Astrocyte (in vitro differentiated cells and primary cell): Measurements from ENCODE around the gene PLPPR5. TPM values are rescaled to one million over a fixed set of nuclear protein-coding genes. Genes with fewer than 3 reads are reported as not detected.

ENCODE experiments used
- DNase-seq: peaks from one replicate; pipeline ENCODE4 v3.0.0-alpha.2; 2010; ENCODE audit warnings: low read depth
- FAIRE-seq: peaks from 2 replicates; lab custom pipeline; 2011; peaks lifted over from hg19 to GRCh38; lab: Jason Lieb, UNC
- H2AFZ ChIP-seq: 2 replicates; pipeline ENCODE4 v1.6.0; 2012; ENCODE audit warnings: low read depth, low read length, inconsistent platforms
- H3K27ac ChIP-seq: 2 replicates; pipeline ENCODE4 v1.5.1; 2011; ENCODE audit warnings: low read depth, low read length, inconsistent platforms
- H3K27me3 ChIP-seq: 2 replicates; pipeline ENCODE4 v1.6.0; 2011; ENCODE audit warnings: low read length, inconsistent platforms; ENCODE audit not compliant: insufficient read depth
- H3K36me3 ChIP-seq: 2 replicates; pipeline ENCODE4 v1.5.1; 2011; ENCODE audit warnings: low read length, inconsistent platforms; ENCODE audit not compliant: insufficient read depth
- H3K4me1 ChIP-seq: 2 replicates; pipeline ENCODE4 v1.5.1; 2011; ENCODE audit warnings: low read length, inconsistent platforms; ENCODE audit not compliant: insufficient read depth
- H3K4me2 ChIP-seq: 2 replicates; pipeline ENCODE4 v1.6.0; 2012; ENCODE audit warnings: low read length, inconsistent platforms
- H3K4me3 ChIP-seq: 2 replicates; pipeline ENCODE4 v1.5.1; 2011; ENCODE audit warnings: low read depth, mild to moderate bottlenecking, low read length, inconsistent platforms; ENCODE audit not compliant: insufficient read depth
- H3K79me2 ChIP-seq: 2 replicates; pipeline ENCODE4 v1.6.0; 2012; ENCODE audit warnings: mild to moderate bottlenecking, low read length, inconsistent platforms; ENCODE audit not compliant: insufficient read depth
- H3K9ac ChIP-seq: 2 replicates; pipeline ENCODE4 v1.6.0; 2012; ENCODE audit warnings: mild to moderate bottlenecking, low read length, inconsistent platforms
- H3K9me3 ChIP-seq: 2 replicates; pipeline ENCODE4 v1.5.1; 2012; ENCODE audit warnings: low read depth, mild to moderate bottlenecking, low read length, inconsistent platforms; ENCODE audit not compliant: insufficient read depth
- H4K20me1 ChIP-seq: 2 replicates; pipeline ENCODE4 v1.6.0; 2012; ENCODE audit warnings: low read length, inconsistent platforms; ENCODE audit not compliant: insufficient read depth
- H3K27ac Mint-ChIP-seq: one replicate; pipeline ENCODE4 v1.8.0; 2021; ENCODE audit warnings: mild to moderate bottlenecking, mixed read lengths; ENCODE audit not compliant: unreplicated experiment
- H3K27me3 Mint-ChIP-seq: one replicate; pipeline ENCODE4 v1.8.0; 2021; ENCODE audit warnings: low read depth, mixed read lengths; ENCODE audit not compliant: unreplicated experiment
- H3K36me3 Mint-ChIP-seq: one replicate; pipeline ENCODE4 v1.8.0; 2021; ENCODE audit warnings: low read depth, mixed read lengths; ENCODE audit not compliant: unreplicated experiment
- H3K4me1 Mint-ChIP-seq: one replicate; pipeline ENCODE4 v1.8.0; 2021; ENCODE audit warnings: low read depth, mixed read lengths; ENCODE audit not compliant: unreplicated experiment
- H3K4me3 Mint-ChIP-seq: one replicate; pipeline ENCODE4 v1.8.0; 2021; ENCODE audit warnings: mild to moderate bottlenecking, moderate library complexity, mixed read lengths; ENCODE audit not compliant: unreplicated experiment
- H3K9me3 Mint-ChIP-seq: one replicate; pipeline ENCODE4 v1.8.0; 2021; ENCODE audit warnings: mild to moderate bottlenecking, mixed read lengths; ENCODE audit not compliant: unreplicated experiment
- CTCF ChIP-seq: IDR thresholded peaks from 2 replicates; pipeline ENCODE4 v1.5.1; 2011; ENCODE audit warnings: low read depth, mild to moderate bottlenecking, inconsistent platforms, low read length, moderate library complexity; ENCODE audit not compliant: insufficient read depth
- EZH2 ChIP-seq: IDR thresholded peaks from 2 replicates; pipeline ENCODE4 v1.6.1; 2012; ENCODE audit warnings: mild to moderate bottlenecking, low read length, inconsistent platforms; ENCODE audit not compliant: insufficient read depth
- total RNA-seq: library from RNA; stranded (reverse); gene quantifications from 2 replicates; pipeline ENCODE4 v1.2.1, GENCODE V29; 2021

Gene PLPPR5
- total RNA-seq, 1 donor from 2014 or later = 0.09 TPM

DNA sequence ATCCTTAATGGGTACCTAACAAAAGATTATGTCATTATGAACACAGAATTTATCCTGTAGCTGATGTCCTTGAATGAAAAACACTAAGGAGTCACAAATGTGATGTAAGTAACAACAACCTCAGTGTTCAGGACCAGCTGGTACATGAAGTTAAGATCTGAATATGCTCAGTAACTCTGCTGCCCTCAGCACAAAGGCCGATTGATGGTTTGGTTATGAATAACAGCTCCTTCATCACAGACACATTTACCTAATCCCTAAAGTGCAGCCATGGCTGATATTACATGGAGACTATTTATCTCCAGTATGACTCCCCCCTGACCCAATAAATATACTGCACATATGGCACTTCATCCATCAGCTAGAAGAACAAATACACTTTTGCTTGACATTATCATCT, 75.2 kb downstream of the PLPPR5 start:
- TF ChIP-seq EZH2 (no peak), CTCF (no peak)
- no peaks in the 10 kb centered on the region for H3K9me3 ChIP-seq
- no peak overlapping the region for H3K27ac ChIP-seq
- no peaks in the 10 kb centered on the region for H3K36me3 ChIP-seq
- H2AFZ ChIP-seq = no peak overlapping the region
- no peaks in the 10 kb centered on the region for H4K20me1 ChIP-seq
- Mint-ChIP-seq H3K4me1 (peaks cover 3% of the 10 kb centered on the region), H3K36me3 (no peaks in the 10 kb centered on the region), H3K9me3 (no peaks in the 10 kb centered on the region), H3K4me3 (no peak overlapping the region), H3K27me3 (peaks cover 5% of the 10 kb centered on the region), H3K27ac (no peak overlapping the region)
- no peaks in the 10 kb centered on the region for H3K79me2 ChIP-seq
- H3K9ac ChIP-seq = no peak overlapping the region
- FAIRE-seq (no peak), DNase-seq (no peak)
- H3K4me1 ChIP-seq = no peaks in the 10 kb centered on the region
- H3K27me3 ChIP-seq = no peaks in the 10 kb centered on the region
- H3K4me2 ChIP-seq = no peak overlapping the region
- H3K4me3 ChIP-seq = no peak overlapping the region

DNA sequence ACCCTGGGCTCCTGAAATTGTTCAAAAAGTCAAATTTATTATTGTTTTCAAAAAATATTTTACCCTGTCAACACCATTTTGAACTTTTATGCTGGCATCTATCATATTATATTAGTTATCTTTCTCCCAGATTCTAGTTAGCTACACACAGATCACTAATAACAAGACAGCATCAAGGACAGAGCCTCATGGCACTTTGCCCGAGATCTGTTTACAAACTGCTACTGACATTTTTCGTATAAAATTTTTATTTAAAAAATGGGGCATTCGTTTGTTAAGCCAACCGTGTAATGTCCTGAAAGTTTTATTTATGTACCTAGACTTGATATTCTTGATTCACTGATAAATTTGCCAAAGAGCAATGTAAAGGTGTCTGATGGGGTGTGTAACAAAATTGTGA, 78.1 kb downstream of the PLPPR5 start:
- H3K9ac ChIP-seq = no peak overlapping the region
- no peaks in the 10 kb centered on the region for H3K4me1 ChIP-seq
- H3K9me3 ChIP-seq = no peaks in the 10 kb centered on the region
- no peak overlapping the region for H3K27ac Mint-ChIP-seq
- H3K36me3 Mint-ChIP-seq = no peaks in the 10 kb centered on the region
- H3K4me1 Mint-ChIP-seq = peaks cover 3% of the 10 kb centered on the region
- DNase-seq (no peak), FAIRE-seq (no peak)
- no peaks in the 10 kb centered on the region for H3K9me3 Mint-ChIP-seq
- H3K79me2 ChIP-seq = no peaks in the 10 kb centered on the region
- H3K4me2 ChIP-seq = no peak overlapping the region
- no peaks in the 10 kb centered on the region for H3K27me3 Mint-ChIP-seq
- no peak overlapping the region for H3K27ac ChIP-seq
- H3K4me3 Mint-ChIP-seq = no peak overlapping the region
- no peaks in the 10 kb centered on the region for H3K36me3 ChIP-seq
- H3K4me3 ChIP-seq = no peak overlapping the region
- no peak for TF ChIP-seq CTCF
- TF ChIP-seq EZH2 = no peak
- H4K20me1 ChIP-seq = no peaks in the 10 kb centered on the region
- no peaks in the 10 kb centered on the region for H3K27me3 ChIP-seq
- H2AFZ ChIP-seq = no peak overlapping the region

- no peak for DNase-seq
- Histone ChIP-seq H3K27ac (no peak overlapping the region), H3K79me2 (no peaks in the 10 kb centered on the region), H4K20me1 (no peaks in the 10 kb centered on the region), H2AFZ (no peak overlapping the region), H3K4me1 (peaks cover 2% of the 10 kb centered on the region), H3K9ac (no peak overlapping the region), H3K4me2 (no peak overlapping the region), H3K4me3 (no peak overlapping the region), H3K36me3 (no peaks in the 10 kb centered on the region), H3K27me3 (no peaks in the 10 kb centered on the region), H3K9me3 (no peaks in the 10 kb centered on the region)
- no peak overlapping the region for H3K4me3 Mint-ChIP-seq
- peaks cover 3% of the 10 kb centered on the region for H3K4me1 Mint-ChIP-seq
- no peak overlapping the region for H3K27ac Mint-ChIP-seq
- H3K27me3 Mint-ChIP-seq = no peaks in the 10 kb centered on the region
- no peak for FAIRE-seq
- no peak for TF ChIP-seq EZH2
- TF ChIP-seq CTCF = no peak
- no peaks in the 10 kb centered on the region for H3K9me3 Mint-ChIP-seq
- H3K36me3 Mint-ChIP-seq = no peaks in the 10 kb centered on the region
Measured at GRCh38 chr1:98924977-98925376, 79.7 kb downstream of the PLPPR5 start.
